Activated CD4-positive, alpha-beta T cell treated with anti-CD3 and anti-CD28 coated beads, Interleukin-2, amount 50 U/mL, for 24 hours (primary cell): ENCODE measurements around the gene SLC38A2.

Experiments used
- DNase-seq, 2 donors: peaks; one replicate each; pipeline ENCODE4 v3.0.0-alpha.2; 2020; ENCODE audit warnings: low read depth in 1 of 2, low spot score in 1 of 2

The SLC38A2 gene

DNA sequence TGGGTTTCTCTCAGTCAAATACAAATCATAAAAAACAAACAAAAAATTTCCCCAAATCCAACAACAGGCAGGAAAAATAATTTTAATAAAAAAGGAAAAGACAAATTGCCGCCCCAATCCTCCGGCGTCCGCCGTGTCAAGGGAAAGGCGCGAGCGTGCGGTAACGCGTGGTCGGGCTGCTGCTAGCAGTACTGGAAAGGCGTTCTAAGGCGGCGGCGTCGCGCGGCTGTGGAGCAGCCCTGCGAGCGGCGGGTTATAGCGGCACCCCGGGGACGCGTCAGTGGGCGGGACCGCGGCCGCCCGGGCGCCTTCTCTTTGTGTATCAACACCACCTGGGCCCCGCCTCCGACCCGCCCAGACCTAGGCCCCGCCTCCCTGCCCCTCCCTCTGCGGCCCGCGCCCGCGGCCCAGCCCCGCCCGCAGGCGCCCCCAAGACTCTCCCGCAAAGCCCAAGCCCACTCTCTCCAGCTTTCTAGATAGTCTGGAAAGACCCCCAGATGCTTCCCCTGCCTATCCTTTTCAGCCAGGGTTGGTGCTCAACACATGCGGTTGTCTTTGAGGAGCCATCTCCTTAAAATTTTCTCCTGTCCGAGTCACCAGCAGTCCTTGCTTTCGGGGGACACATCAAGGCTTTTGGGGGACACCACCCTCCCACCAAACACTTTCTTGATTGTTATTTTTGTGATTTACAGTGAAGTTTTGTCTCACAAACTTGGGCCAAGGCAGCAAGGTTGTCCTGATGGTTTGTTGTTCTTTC lies at the start of gene SLC38A2:
TSS of gene SLC38A2 (minus strand) at position 230 of the 757 bp plus-strand sequence. CDS start 1,480 bp downstream, outside the sequence.
- DNase-seq, result peak; percentile 93 to 94

DNA sequence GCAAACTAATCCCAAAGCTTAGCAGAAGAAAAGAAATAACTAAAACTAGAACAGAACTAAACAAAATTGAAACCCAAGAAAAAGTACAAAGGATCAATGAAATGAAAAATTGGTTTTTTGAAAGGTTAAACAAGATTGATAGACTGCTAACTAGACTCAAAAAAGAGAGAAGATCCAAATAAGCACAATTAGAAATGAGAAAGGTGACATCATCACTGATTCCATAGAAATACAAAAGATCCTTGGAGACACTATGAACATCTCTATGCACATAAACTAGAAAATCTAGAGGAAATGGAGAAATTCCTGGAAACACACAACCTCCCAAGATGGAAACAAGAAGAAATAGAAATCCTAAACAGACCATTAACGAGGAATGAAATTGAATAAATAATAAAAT lies 47.1 kb upstream of the SLC38A2 start:
- no peak for DNase-seq

GRCh38 chr12:46415552-46415951 lies 43.0 kb upstream of the SLC38A2 start:
- no peak for DNase-seq

- no peak for DNase-seq
Measured at GRCh38 chr12:46414591-46415268, 42.2 kb upstream of the SLC38A2 start.

DNA sequence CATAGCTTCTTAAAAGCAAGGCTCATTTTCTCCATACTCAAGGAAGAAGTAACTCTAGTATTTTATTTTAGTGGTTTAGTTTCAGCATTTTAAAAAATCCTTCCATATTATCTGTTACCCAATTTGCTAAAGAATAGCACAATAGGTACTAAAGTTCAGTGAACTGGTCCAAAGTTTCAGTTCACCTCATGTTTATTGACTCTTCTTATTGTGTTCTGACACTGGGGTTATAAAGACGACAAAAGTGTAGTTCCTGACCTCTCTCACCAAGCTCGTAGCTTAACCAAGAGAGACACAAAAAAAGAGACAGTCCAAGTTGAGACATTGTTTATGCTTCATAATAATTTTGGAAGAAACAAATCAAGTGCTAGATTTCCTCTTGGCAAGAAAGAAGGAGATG lies 40.8 kb upstream of the SLC38A2 start:
- no peak for DNase-seq

DNA sequence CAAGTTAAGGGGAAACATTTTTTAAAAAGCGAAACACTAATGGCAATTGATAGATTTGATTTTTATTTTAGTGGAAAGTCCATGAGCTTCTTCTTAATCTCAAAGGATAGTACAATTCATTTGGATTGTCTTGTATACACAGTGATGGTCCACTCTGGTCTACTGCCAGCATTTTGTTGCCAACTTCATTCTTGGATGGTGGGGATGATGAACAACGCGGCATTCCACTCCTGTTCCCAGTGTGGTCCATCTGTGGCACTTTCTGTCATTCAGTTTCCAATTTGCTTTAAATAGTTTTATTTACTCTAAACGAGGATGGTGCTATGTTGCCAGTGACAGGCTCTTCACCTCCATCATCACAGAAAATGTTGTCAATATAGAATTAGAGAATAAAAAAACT lies 40.3 kb upstream of the SLC38A2 start:
- DNase-seq, result no peak

- no peak for DNase-seq
Measured at GRCh38 chr12:46410495-46410894, 37.9 kb upstream of the SLC38A2 start.

DNA sequence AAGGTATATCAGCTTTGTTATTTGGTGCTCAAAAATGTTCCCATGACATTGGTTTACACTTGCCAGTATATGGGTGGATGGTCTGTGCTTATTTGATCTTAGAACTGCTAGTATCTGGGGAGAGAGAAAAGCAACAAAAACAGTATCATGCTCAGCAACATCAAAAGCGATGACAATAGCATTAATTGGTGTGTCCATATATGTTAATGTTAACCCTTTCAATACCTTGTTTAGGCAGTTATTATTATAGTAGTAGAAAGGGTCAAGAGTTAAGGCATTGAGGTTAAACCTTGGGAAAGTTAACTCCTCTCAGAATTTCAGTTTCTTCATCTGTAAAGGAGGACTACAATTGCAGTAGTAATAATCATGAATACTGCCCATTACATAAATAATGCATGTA lies 37.4 kb upstream of the SLC38A2 start:
- no peak for DNase-seq

DNA sequence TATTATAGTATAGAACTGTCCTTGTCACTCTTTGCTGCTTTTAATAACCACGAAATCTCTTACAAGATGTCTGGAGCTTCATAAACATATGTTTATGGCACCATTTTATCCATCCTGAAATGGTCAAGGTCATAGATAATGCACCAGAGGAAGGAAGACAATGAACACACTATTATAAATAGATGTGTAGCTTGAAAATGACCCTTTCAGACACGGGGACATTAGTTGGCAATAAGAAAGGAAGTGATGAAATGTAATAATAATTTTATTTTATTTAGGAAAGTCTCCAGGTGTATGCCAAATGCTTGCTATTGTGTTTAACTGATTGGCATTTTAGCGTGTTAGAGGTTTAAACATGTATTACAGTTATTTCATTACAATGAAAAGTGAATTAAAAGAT lies 36.8 kb upstream of the SLC38A2 start:
- DNase-seq, result no peak

- DNase-seq, result no peak
Measured at GRCh38 chr12:46408441-46408840, 35.9 kb upstream of the SLC38A2 start.

- DNase-seq, result no peak
Measured at GRCh38 chr12:46407361-46407760, 34.8 kb upstream of the SLC38A2 start.

DNA sequence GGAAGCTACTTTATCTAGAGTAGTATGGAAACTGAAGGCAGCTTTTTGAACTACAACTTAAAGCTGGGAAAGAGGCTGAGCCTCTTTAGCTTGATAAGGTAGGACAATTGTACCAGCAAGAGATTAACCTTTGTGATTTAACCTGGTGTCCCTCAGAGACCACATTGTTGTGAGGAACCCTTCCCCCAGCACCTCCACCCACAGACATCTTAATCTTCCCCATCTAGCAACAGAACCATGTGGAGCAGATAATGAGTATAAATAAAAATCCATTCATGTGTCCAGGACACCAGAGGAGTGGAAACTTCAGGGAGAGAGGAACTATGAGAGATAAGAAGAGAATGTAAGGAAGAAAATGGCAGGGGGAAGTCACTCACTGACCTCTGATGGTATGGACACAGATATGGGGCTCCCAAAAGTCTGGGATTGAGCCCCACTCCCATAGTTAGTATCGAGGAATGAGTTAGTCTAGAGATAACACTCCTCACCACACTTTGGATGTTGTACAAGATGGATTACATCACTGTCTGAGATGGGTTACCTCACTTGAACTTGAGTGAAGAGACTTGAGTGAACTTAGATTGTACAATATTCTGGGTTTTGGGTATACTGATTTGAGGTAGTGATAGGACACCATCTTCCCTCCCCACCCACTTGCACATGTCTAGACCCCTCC lies 33.9 kb upstream of the SLC38A2 start:
- DNase-seq, result no peak

DNA sequence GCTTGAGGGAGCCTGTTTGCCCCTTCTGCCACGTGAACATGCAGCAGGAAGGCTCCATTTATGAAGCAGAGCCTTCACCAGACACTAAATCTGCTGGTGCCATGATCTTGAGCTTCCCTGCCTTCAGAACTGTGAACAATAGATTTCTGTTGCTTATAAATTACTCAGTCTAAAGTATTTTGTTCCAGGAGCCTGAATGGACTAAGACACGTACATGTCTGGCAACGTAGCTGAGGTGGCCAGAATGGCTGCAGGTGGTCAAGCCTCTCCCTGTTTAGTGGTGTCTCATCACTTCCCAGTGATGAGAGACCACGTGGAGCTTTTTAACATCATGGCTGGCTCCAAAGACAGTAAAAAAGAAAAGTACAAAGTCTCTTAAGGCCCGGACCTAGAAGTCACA lies 32.2 kb upstream of the SLC38A2 start:
- DNase-seq, result no peak

DNA sequence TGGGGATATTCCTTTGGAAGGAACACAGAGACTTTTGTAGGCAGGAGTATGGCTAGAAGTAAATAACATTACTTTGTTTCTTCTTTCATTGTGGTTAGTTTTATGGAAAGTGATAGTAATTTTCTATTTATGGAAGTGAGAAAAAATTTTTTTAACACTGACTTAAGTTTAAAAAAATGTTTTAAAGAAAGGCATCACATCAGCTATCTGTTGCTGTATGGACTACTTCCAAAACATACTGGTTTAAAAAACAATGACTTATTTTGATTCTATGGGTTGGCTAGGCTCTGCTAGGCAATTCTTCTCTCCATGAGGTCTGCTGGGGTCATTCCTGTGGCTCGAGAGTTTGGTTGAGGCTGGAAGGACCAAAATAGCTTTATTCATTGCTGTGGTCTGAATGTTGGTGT lies 31.7 kb upstream of the SLC38A2 start:
- DNase-seq, result no peak

GRCh38 chr12:46403719-46404070 lies 31.1 kb upstream of the SLC38A2 start:
- no peak for DNase-seq

DNA sequence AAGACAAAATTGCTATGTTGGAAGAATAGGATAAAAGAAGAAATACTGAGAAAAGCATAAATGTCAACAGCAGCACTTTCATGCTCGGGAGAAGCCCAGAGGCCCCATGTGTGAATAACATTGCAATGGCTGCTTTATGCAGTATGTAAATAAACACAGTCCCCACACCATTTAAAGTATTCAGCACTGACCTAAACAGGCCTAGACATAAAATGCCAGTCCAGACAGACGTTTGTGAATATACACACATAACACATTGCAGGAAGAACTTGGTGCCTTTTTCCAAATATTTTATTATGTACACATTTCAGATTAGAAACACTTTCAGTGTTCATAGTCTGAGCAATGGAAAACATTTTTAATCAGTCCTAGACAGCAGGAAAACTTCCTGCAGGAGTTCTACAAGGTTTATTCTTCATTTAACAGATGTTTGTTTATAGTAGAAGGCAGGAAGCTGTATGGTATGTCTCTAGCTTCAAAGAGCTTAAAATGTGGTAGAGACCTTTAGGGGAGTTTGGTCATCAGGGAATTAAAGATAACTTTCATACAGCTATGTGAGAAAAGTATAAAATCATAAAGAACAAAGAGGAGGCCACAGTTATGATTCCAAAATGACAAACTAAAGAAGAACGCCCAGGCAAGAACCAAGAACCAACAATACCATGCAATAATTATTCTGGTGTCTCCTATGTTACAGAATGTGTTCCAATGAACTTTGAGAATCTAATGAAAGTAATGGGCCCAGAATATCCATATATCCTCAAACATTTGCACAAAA lies 30.6 kb upstream of the SLC38A2 start:
- no peak for DNase-seq

- no peak for DNase-seq
Measured at GRCh38 chr12:46402451-46402850, 29.9 kb upstream of the SLC38A2 start.

GRCh38 chr12:46401662-46402061 lies 29.1 kb upstream of the SLC38A2 start:
- DNase-seq, result no peak

GRCh38 chr12:46400406-46400805 lies 27.8 kb upstream of the SLC38A2 start:
- DNase-seq, result no peak

GRCh38 chr12:46399461-46400248 lies 27.1 kb upstream of the SLC38A2 start:
- peak in 1 of 2 donors; percentile 6 for DNase-seq

- DNase-seq, result no peak
Measured at GRCh38 chr12:46396826-46397225, 24.3 kb upstream of the SLC38A2 start.
